ENCODE data around the gene OR5B21. TPM values are rescaled to one million over a fixed set of nuclear protein-coding genes. Genes with fewer than 3 reads are reported as not detected.

Gene OR5B21
- total RNA-seq, 1 donor from 2014 or later = not detected

DNA sequence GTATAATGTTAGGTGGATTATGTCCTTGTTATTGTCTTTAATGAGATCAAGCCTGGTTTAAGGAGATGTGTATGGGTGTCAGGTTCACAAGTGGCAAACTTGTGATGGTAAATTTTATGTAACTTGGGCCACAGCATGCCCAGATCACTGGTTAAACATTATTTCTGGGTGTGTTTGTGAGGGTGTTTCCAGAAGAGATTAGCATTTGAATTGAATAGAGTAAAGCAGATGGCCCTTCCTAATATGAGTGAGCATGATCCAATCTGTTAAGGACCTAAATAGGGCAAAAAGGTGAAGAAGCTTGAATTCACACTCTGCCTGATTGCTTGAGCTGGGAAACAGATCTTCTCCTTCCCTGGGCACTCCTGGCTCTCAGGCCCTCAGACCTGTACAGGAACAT is 20.7 kb downstream of the OR5B21 start:
- DNase-seq (ENCODE audit: low spot score) = no peak
- no peaks in the 10 kb centered on the region for H3K36me3 Mint-ChIP-seq (ENCODE audit: low read depth, unreplicated experiment)
- H3K4me1 Mint-ChIP-seq (ENCODE audit: unreplicated experiment) = no peaks in the 10 kb centered on the region
- H3K27me3 Mint-ChIP-seq (ENCODE audit: unreplicated experiment) = no peaks in the 10 kb centered on the region
- TF ChIP-seq, protein P1, sequence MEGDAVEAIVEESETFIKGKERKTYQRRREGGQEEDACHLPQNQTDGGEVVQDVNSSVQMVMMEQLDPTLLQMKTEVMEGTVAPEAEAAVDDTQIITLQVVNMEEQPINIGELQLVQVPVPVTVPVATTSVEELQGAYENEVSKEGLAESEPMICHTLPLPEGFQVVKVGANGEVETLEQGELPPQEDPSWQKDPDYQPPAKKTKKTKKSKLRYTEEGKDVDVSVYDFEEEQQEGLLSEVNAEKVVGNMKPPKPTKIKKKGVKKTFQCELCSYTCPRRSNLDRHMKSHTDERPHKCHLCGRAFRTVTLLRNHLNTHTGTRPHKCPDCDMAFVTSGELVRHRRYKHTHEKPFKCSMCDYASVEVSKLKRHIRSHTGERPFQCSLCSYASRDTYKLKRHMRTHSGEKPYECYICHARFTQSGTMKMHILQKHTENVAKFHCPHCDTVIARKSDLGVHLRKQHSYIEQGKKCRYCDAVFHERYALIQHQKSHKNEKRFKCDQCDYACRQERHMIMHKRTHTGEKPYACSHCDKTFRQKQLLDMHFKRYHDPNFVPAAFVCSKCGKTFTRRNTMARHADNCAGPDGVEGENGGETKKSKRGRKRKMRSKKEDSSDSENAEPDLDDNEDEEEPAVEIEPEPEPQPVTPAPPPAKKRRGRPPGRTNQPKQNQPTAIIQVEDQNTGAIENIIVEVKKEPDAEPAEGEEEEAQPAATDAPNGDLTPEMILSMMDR (IDR thresholded peaks at IDR 0.05; ENCODE audit: unreplicated experiment) = no peak
- no peaks in the 10 kb centered on the region for H3K9me3 Mint-ChIP-seq (ENCODE audit: unreplicated experiment)
- H3K27ac Mint-ChIP-seq (ENCODE audit: unreplicated experiment) = no peak overlapping the region
- no peak overlapping the region for H3K4me3 Mint-ChIP-seq (ENCODE audit: unreplicated experiment)

DNA sequence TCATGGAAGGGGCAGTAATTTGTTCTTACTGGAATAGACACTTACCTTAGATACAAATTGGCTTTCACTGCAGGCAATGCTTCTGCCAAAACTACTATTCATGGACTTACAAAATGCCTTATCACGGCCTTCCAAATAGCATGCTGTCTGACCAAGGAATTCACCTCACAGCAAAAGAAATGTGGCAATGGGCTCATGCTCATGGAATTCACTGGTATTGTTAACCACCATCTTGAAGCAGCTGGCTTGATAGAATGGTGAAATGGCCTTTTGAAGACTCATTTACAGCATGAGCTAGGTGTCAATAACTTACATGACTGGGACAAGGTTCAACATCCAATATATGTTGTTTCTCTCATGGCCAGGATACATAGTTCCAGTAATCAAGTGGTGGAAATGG is 21.9 kb downstream of the OR5B21 start:
- no peaks in the 10 kb centered on the region for H3K9me3 Mint-ChIP-seq (ENCODE audit: unreplicated experiment)
- no peak overlapping the region for H3K27ac Mint-ChIP-seq (ENCODE audit: unreplicated experiment)
- H3K36me3 Mint-ChIP-seq (ENCODE audit: low read depth, unreplicated experiment) = no peaks in the 10 kb centered on the region
- no peaks in the 10 kb centered on the region for H3K4me1 Mint-ChIP-seq (ENCODE audit: unreplicated experiment)
- DNase-seq (ENCODE audit: low spot score) = no peak
- H3K27me3 Mint-ChIP-seq (ENCODE audit: unreplicated experiment) = no peaks in the 10 kb centered on the region
- H3K4me3 Mint-ChIP-seq (ENCODE audit: unreplicated experiment) = no peak overlapping the region
- TF ChIP-seq, protein P1 (IDR thresholded peaks at IDR 0.05; ENCODE audit: unreplicated experiment) = no peak

DNA sequence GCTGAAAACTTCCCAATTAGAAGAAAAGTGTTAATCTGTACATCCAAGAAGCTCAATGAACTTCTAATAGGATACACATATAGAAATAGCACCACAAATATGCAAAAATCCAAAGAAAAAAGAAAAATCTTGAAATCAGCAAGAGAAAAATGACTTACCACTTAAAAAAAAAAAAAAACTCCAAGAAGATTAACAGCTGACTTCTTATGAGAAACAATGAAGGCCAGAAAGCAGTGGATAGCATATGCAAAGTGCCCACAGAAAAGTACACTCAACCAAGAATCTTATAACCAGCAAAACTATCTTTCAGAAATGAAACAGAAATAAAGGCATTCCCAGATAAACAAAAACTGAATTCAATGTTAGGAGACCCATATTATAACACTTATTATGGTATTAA is 36.0 kb downstream of the OR5B21 start:
- no peaks in the 10 kb centered on the region for H3K4me1 Mint-ChIP-seq (ENCODE audit: unreplicated experiment)
- H3K27me3 Mint-ChIP-seq (ENCODE audit: unreplicated experiment) = peaks cover under 1% of the 10 kb centered on the region
- H3K9me3 Mint-ChIP-seq (ENCODE audit: unreplicated experiment) = peaks cover 7% of the 10 kb centered on the region
- no peak for DNase-seq (ENCODE audit: low spot score)
- TF ChIP-seq, protein P1 (IDR thresholded peaks at IDR 0.05; ENCODE audit: unreplicated experiment) = no peak
- H3K27ac Mint-ChIP-seq (ENCODE audit: unreplicated experiment) = no peak overlapping the region
- H3K36me3 Mint-ChIP-seq (ENCODE audit: low read depth, unreplicated experiment) = no peaks in the 10 kb centered on the region
- H3K4me3 Mint-ChIP-seq (ENCODE audit: unreplicated experiment) = no peak overlapping the region

DNA sequence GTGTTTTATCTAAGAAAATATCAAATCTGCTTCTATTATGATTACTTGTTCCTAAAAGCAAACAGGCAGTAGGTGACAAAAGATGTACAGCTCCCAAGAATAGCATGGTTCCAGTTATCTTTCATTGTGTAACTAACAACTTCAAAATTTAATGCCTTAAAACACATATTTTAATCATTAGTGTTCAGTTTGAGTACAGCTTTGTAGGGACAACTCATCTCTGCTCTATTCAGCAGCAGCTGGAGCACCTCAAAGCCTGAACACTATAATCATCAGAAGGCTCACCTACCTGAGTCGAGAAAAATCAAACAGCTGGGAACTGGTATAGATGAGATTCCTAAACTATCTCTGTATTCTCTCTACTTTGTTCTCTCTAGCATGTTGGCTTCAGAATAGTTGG is 41.6 kb downstream of the OR5B21 start:
- peaks cover 7% of the 10 kb centered on the region for H3K9me3 Mint-ChIP-seq (ENCODE audit: unreplicated experiment)
- no peaks in the 10 kb centered on the region for H3K4me1 Mint-ChIP-seq (ENCODE audit: unreplicated experiment)
- TF ChIP-seq, protein P1 (IDR thresholded peaks at IDR 0.05; ENCODE audit: unreplicated experiment) = no peak
- H3K27ac Mint-ChIP-seq (ENCODE audit: unreplicated experiment) = no peak overlapping the region
- H3K4me3 Mint-ChIP-seq (ENCODE audit: unreplicated experiment) = no peak overlapping the region
- no peak for DNase-seq (ENCODE audit: low spot score)
- H3K27me3 Mint-ChIP-seq (ENCODE audit: unreplicated experiment) = peaks cover 4% of the 10 kb centered on the region
- H3K36me3 Mint-ChIP-seq (ENCODE audit: low read depth, unreplicated experiment) = no peaks in the 10 kb centered on the region

DNA sequence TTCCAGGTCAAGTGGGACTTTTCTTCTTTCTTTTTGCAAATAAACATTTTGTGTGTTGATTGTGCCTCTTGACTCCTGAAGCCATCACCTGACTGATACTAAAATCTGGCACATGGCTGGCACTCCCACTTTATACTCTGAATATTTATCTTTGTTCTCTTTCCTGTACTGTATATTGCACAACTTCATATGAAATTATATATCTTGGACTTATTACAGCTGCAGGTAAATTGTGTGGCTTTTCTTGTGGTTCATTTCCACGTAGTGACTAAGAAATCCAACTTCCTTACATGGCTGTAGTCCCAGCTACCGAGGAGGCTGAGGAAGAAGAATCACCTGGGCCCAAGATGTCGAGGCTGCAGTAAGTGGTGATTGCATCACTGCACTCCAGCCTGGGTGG is 42.2 kb downstream of the OR5B21 start:
- no peak overlapping the region for H3K27ac Mint-ChIP-seq (ENCODE audit: unreplicated experiment)
- no peak for DNase-seq (ENCODE audit: low spot score)
- peaks cover 4% of the 10 kb centered on the region for H3K27me3 Mint-ChIP-seq (ENCODE audit: unreplicated experiment)
- H3K9me3 Mint-ChIP-seq (ENCODE audit: unreplicated experiment) = peaks cover 3% of the 10 kb centered on the region
- H3K4me3 Mint-ChIP-seq (ENCODE audit: unreplicated experiment) = no peak overlapping the region
- TF ChIP-seq, protein P1 (IDR thresholded peaks at IDR 0.05; ENCODE audit: unreplicated experiment) = no peak
- no peaks in the 10 kb centered on the region for H3K36me3 Mint-ChIP-seq (ENCODE audit: low read depth, unreplicated experiment)
- no peaks in the 10 kb centered on the region for H3K4me1 Mint-ChIP-seq (ENCODE audit: unreplicated experiment)

Other genes with a start within 250 kb of the OR5B21 start
- gene OR10W1, start 239.8 kb downstream of the OR5B21 start, total RNA-seq (ENCODE audit: unreplicated experiment) = not detected
- not detected for gene OR5B17, start 149.0 kb downstream of the OR5B21 start, total RNA-seq (ENCODE audit: unreplicated experiment)
- not detected for gene OR5B3, start 101.2 kb downstream of the OR5B21 start, total RNA-seq (ENCODE audit: unreplicated experiment)
- gene OR5B2, start 80.0 kb downstream of the OR5B21 start, total RNA-seq (ENCODE audit: unreplicated experiment) = not detected
- not detected for gene OR5B12, start 65.9 kb downstream of the OR5B21 start, total RNA-seq (ENCODE audit: unreplicated experiment)
- 5.0 TPM for gene LPXN, start 67.8 kb upstream of the OR5B21 start, total RNA-seq (ENCODE audit: unreplicated experiment)
- 28.4 TPM for gene ZFP91, start 71.0 kb upstream of the OR5B21 start, total RNA-seq (ENCODE audit: unreplicated experiment)
- 1.6 TPM for gene CNTF, start 114.6 kb upstream of the OR5B21 start, total RNA-seq (ENCODE audit: unreplicated experiment)
- not detected for gene GLYAT, start 223.8 kb upstream of the OR5B21 start, total RNA-seq (ENCODE audit: unreplicated experiment)

Measured in endothelial cell (in vitro differentiated cells).